ENCODE results near the gene MUC12. TPM values are rescaled to one million over a fixed set of nuclear protein-coding genes. Genes with fewer than 3 reads are reported as not detected.
"Not testable (repeated sequence)": the region's sequence is repeated elsewhere in the genome, so short reads cannot be mapped to it uniquely, and the experiment has no call there.

Gene MUC12
- total RNA-seq, 1 donor from 2014 or later: not detected

- no peak for DNase-seq
These were observed 11.4 kb upstream of the MUC12 start for GRCh38 chr7:100957832-100958421.

DNA sequence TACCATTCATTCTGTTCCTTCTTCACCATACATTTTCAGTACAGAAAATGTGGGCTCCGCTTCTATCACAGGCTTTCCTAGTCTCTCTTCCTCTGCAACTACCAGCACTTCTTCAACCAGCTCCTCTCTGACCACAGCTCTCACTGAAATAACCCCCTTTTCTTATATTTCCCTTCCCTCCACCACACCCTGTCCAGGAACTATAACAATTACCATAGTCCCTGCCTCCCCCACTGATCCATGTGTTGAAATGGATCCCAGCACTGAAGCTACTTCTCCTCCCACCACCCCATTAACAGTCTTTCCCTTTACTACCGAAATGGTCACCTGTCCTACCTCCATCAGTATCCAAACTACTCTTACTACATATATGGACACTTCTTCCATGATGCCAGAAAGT, 9.5 kb upstream of the MUC12 start:
- DNase-seq: no peak

- DNase-seq: no peak
These were observed 6.8 kb upstream of the MUC12 start for GRCh38 chr7:100962537-100962936.

- no peak for DNase-seq
These were observed 6.0 kb upstream of the MUC12 start for GRCh38 chr7:100963386-100963785.

- DNase-seq: no peak
These were observed 5.5 kb upstream of the MUC12 start for GRCh38 chr7:100963874-100964273.

GRCh38 chr7:100964630-100965029, 4.7 kb upstream of the MUC12 start:
- no peak for DNase-seq

GRCh38 chr7:100965045-100965722, 4.2 kb upstream of the MUC12 start:
- DNase-seq: no peak

DNA sequence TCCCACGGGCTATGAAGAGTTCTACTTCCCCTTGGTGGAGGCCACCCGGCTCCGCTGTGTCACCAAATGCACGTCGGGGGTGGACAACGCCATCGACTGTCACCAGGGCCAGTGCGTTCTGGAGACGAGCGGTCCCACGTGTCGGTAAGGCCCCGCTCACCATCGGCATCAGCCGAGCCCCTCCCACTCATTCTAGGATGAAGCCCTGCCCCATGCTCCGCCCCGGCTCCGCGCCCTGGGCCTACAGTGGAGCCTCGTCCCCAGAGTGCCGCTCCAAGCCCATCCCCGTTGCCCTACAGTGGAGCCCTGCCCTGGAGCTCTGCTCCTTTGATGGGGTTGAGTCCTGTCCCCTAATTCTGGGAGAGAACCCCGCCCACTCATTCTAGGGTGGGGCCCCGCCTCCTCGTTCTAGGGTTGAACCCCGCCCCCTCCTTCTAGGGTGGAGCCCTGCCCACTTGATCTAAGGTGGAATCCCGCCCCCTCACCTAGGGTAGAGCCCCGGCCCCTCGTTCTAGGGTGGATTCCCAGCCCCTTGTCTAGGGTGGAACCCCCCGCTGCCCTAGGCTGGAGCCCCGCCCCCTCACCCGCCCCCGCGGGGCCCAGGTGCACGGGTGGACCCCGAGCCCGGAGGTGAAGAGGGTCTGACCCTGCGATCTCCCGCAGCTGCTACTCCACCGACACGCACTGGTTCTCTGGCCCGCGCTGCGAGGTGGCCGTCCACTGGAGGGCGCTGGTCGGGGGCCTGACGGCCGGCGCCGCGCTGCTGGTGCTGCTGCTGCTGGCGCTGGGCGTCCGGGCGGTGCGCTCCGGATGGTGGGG, 3.4 kb upstream of the MUC12 start:
- no peak for DNase-seq

DNA sequence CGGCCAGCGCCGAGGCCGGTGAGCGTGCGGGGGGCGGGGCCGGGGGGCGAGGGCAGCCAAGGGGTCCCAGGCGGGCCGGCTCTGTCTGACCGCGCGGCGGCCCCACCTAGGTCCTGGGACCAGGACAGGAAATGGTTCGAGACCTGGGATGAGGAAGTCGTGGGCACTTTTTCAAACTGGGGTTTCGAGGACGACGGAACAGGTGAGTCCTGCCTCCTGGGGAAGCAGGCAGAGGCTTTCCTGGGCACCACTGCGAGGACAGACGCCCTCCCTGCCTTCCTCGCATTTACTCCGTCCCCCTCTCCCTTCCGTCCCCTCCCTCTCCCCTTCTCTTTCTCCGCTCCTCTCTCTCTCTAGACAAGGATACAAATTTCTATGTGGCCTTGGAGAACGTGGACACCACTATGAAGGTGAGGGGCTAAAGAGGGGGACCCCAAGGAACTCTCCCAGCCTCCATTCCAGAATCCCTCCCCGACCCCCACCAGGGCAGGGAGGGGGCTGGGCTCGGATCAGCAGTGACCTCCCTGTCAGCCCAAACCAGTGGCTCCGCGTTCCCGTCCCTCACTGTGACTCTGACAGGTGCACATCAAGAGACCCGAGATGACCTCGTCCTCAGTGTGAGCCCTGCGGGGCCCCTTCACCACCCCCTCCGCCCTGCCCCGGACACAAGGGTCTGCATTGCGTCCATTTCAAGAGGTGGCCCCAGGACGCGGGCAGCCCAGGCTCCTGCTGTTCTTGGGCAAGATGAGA, 2.6 kb upstream of the MUC12 start:
- DNase-seq: no peak

DNA sequence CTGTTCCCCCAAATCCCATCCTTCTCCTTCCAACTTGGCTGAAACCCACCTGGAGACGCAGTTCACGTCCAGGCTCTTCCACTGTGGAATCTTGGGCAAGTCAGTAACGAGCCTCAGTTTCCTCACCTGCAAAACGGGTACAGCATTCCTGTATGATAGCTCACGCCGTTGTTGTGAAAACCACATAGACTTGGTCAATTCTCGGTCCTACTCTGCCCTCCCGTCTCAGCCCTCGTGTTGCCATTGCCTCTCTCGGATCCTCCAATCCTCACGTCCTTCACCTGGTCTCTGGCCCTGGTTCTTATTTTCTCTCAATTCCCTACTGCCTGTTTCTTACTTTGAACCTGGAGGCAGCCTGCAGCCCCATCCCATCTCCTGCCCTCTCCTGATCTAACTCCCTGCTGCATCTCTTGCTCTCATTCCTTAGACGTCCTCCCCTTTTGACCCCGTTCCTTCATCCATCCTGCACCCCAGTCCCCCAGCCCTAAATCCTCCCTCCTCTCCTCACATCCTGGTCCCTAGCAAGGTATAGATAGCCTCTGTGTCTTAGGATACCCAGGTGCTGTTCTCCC, 2.0 kb upstream of the MUC12 start:
- DNase-seq: no peak

- DNase-seq: no peak
These were observed 1.3 kb upstream of the MUC12 start for GRCh38 chr7:100968031-100968430.

DNA sequence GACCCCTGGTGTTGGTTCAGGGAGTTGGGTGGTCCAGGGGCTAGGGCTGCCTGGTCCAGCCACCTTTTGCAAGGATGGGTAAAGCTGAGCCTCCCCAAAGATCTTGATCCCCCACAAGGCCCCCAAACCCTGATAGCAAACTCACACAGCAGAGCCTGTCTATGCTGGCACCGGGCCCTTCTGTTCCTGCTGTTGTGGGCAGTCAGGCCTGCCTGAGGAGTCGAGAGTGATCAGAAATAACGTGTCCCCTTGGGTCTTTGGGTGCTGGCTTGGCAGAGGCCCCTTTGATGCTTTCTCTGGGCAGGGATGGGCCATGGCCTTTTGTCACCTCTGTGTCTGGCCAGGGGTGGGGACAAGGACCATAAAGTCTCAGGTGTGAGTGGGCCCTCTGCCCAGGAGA, 715 bp upstream of the MUC12 start:
- DNase-seq: no peak

DNA sequence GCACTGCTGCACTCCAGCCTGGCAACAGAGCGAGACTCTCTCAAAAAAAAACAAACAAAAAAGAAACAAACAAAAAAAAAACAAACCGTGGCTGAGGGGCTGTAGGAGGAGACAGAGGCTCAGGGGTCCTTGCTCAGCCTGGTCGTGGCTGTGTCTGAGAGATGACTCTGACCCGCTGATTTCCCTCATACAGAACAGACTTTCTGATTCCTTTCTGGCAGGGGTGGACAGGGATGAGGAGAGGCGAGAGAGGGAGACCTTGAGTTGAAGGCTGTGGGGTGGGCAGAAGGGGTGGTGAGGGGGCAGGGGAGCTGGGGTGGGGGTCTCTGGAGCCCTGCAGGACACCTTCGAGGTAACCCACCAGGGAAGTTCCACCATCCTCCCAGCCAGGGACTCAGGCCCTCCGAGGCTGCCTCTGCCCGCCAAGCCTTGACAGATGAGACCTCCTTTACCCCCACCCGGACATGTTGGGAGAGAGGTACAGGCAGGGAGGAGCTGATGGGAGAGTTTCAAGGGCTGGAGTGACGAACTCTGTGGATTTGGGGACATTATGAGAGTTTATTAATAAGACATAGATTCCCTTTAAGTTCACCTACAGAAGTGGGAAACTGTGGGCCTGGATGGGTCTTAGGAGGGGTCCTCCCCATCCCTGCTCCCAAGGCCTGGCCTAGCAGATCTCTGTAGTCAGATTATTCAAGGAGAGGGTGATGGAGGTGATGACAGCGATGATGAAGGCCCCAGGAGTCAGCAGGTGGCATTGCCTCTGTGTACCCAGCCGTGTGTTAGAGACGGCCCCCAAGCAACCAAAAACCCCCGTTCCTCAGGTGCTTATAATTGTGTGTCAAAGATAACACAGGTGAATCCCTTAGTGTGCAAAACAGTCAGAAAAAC, 2.0 kb downstream of the MUC12 start:
- no peak for DNase-seq

GRCh38 chr7:100972002-100972347, 2.6 kb downstream of the MUC12 start:
- no peak for DNase-seq

DNA sequence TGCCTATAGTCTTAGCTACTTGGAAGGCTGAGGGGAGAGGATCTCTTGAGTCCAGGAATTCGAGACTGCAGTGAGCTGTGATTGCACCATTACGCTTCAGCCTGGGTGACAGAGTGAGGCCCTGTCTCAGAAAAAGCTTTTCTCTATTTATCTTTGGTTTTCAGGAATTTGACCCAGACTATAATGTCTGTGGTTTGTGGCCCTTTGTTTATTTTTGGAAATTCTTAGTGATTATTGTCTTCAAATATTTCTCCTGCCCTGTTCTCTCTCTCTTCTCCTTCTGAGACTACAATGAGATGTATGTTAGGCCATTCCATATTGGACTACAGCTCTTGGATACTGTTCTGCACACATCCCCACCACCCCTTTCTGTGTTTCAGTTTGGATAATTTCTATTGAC, 4.7 kb downstream of the MUC12 start:
- DNase-seq: no peak

- DNase-seq: no peak
These were observed 6.0 kb downstream of the MUC12 start for GRCh38 chr7:100975371-100975821.

- DNase-seq: no peak
These were observed 8.9 kb downstream of the MUC12 start for GRCh38 chr7:100978300-100978699.

DNA sequence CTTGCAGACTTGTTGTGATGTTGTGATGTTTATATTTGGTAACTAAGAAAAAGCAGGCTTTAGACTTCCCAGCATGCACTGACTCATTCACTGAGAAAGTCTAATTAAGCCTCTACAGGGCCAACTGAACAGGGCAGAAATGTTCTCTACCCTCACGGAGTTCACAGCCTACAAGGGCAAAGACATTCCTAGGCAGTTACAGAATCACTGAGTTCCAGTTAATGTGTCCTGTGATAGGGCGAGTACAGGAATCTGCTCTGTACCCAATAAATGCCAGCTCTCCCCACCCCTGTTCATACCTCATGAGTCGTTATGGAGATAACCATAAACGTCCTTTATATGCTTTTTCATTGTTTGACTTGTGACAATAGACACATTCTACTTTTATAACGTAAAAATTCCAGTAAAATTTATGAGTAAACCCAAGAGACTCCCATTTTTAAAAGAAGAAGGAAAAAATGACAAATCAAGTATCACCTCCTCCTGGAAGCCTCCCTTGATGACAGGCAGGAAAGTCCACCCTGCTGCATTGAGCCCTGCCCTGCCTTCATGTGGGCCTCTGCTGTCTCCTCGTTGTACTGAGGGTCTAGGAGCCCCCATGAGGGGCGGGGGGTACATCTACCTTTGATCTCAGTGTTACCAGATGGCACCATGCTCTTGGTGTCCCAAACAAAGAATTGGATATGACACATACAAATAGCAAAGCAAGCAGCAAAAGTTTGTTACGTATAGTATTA, 14.3 kb downstream of the MUC12 start:
- no peak for DNase-seq

DNA sequence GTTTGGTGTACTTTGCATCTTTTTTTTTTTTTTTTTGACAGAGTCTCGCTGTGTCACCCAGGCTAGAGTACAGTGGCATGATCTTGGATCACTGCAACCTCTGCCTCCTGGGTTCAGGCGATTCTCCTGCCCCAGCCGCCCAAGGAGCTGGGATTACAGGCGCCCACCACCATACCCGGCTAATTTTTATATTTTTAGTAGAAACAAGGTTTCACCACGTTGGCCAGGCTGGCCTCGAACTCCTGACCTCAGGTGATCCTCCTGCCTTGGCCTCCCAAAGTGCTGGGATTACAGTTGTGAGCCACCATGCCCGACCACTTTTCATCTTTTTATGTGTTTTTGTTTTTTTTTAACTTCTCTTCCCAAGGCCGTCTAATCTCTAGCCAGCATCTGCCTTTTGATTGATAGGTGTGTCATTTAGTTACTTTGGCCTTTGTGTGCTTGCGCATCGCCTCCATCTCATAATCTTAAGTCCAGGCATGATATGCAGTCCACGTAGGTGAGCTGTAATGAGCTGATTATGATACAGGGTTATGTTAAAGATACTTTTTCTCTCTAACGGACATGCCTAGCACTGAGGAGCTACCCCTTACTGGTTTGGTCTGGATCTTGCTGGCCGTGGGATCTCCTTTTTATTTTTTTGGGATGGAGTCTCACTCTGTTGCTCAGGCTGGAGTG, 15.0 kb downstream of the MUC12 start:
- not testable (repeated sequence) for DNase-seq
